Tibial nerve (tissue), 4 donors: Measurements from ENCODE around the gene TOPBP1.

Experiments used
- CTCF ChIP-seq, 5 experiments: fragments of 200-600 bp in 3 of 5; fragments of 450-650 bp in 2 of 5; sonication (generic) in 3 of 5; IDR thresholded peaks; one replicate each; pipeline ENCODE4 v1.5.1; 2016 to 2019; ENCODE audit warnings: antibody characterized with exemption in 5 of 5, mild to moderate bottlenecking in 3 of 5, moderate library complexity in 2 of 5
- EP300 ChIP-seq, 2 donors: sonication (generic); formaldehyde crosslinking; IDR thresholded peaks; one replicate each; pipeline ENCODE4 v1.6.1; 2017; ENCODE audit warnings: antibody characterized with exemption in 2 of 2, mild to moderate bottlenecking in 1 of 2
- POLR2A ChIP-seq, 2 donors: fragments of 450-650 bp; IDR thresholded peaks; one replicate each; pipeline ENCODE4 v1.6.1; 2017; ENCODE audit warnings: antibody characterized with exemption in 2 of 2, mild to moderate bottlenecking in 2 of 2, moderate library complexity in 2 of 2

DNA sequence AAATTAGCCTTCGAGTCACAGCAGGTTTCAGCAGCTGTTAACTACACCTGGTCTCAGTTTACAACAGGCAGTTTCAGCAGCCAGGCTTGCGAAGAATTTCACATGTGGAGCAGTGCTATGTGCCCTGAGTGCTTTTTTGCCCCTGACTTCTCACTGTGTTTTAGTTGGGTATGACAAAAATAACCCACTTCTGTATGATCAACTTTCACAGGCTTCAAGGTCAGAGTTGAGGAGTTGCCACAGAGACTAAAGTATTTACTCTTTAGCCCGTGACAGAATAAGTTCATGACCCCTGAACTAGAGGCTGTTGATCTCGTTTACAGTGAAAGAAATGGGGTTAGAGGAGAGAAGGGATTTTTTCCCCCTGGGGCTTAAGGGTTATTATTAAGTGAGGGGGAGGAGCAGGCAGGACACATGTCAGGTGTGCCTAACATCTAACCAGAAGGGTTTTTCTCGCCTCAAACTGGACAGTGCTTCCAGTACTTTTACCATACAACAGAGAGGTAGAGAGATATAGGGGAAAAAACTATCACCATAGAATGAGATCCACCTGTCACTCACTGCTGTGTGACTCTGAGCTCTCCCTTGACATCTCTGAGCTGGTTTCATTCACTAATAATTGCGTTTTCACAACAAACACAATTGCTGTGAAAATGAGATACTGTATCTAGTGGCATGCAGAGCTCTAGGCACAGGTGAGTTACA lies 14.0 kb upstream of the TOPBP1 start:
- TF ChIP-seq EP300 (IDR thresholded peaks at IDR 0.05) (no peak), POLR2A (IDR thresholded peaks at IDR 0.05) (no peak), CTCF (IDR thresholded peaks at IDR 0.05) (no peak)
